ENCODE data around the gene RIC8B.

DNA sequence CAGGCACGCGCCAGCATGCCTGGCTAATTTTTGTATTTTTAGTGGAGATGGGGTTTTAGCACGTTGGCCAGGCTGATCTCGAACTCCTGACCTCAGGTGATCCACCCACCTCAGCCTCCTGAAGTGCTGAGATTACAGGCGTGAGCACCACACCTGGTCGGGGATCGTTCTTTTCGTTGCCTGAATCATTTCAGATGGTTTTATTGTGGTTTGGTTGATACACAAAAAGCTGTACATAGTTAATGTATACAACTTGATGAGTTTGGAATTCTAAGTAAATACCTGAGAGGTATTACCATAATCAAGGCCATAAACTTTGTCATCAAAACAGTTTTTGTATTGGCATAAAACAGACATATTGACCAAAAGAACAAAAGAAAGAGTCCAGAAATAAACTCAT is 63.3 kb downstream of the RIC8B start:
- TF ChIP-seq, protein P1, sequence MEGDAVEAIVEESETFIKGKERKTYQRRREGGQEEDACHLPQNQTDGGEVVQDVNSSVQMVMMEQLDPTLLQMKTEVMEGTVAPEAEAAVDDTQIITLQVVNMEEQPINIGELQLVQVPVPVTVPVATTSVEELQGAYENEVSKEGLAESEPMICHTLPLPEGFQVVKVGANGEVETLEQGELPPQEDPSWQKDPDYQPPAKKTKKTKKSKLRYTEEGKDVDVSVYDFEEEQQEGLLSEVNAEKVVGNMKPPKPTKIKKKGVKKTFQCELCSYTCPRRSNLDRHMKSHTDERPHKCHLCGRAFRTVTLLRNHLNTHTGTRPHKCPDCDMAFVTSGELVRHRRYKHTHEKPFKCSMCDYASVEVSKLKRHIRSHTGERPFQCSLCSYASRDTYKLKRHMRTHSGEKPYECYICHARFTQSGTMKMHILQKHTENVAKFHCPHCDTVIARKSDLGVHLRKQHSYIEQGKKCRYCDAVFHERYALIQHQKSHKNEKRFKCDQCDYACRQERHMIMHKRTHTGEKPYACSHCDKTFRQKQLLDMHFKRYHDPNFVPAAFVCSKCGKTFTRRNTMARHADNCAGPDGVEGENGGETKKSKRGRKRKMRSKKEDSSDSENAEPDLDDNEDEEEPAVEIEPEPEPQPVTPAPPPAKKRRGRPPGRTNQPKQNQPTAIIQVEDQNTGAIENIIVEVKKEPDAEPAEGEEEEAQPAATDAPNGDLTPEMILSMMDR (IDR thresholded peaks at IDR 0.05) = no peak
- no peak for TF ChIP-seq POLR2A (IDR thresholded peaks at IDR 0.05)
